GM12872 (cell line): Measurements from ENCODE around the gene ALOX15B.

ENCODE experiments used
- CTCF ChIP-seq: IDR thresholded peaks from 3 replicates; pipeline ENCODE4 v1.5.1; 2011; ENCODE audit warnings: low read depth, mild to moderate bottlenecking, low read length, moderate library complexity; ENCODE audit not compliant: insufficient read depth

ALOX15B gene

GRCh38 chr17:8005967-8006730 is 32.7 kb upstream of the ALOX15B start:
- TF ChIP-seq CTCF = no peak

- TF ChIP-seq CTCF = no peak
Measured at GRCh38 chr17:8006836-8007680, 31.8 kb upstream of the ALOX15B start.

- TF ChIP-seq CTCF = no peak
Measured at GRCh38 chr17:8007836-8008235, 31.0 kb upstream of the ALOX15B start.

- no peak for TF ChIP-seq CTCF
Measured at GRCh38 chr17:8012045-8012580, 26.7 kb upstream of the ALOX15B start.

- no peak for TF ChIP-seq CTCF
Measured at GRCh38 chr17:8012996-8013640, 25.7 kb upstream of the ALOX15B start.

GRCh38 chr17:8013731-8014557 is 24.9 kb upstream of the ALOX15B start:
- no peak for TF ChIP-seq CTCF
